Activated CD4-positive, alpha-beta T cell treated with anti-CD3 and anti-CD28 coated beads, Interleukin-2, amount 50 U/mL, for 4 hours (primary cell): Measurements from ENCODE around the gene PANX2.

Experiments
- DNase-seq, 2 experiments: peaks; one replicate each; pipeline ENCODE4 v3.0.0-alpha.2; 2020

PANX2 gene

GRCh38 chr22:50216055-50216683, 45.6 kb downstream of the PANX2 start:
- no peak for DNase-seq

GRCh38 chr22:50216684-50217520, 46.4 kb downstream of the PANX2 start:
- DNase-seq = no peak

GRCh38 chr22:50217543-50218152, 47.1 kb downstream of the PANX2 start:
- DNase-seq = no peak

GRCh38 chr22:50218153-50218995, 47.8 kb downstream of the PANX2 start:
- DNase-seq = no peak

GRCh38 chr22:50218996-50219727, 48.6 kb downstream of the PANX2 start:
- DNase-seq = no peak

GRCh38 chr22:50219800-50220602, 49.5 kb downstream of the PANX2 start:
- no peak for DNase-seq

GRCh38 chr22:50220603-50221409, 50.3 kb downstream of the PANX2 start:
- DNase-seq = no peak

GRCh38 chr22:50221410-50222300, 51.1 kb downstream of the PANX2 start:
- no peak for DNase-seq

GRCh38 chr22:50222508-50222907, 52.0 kb downstream of the PANX2 start:
- DNase-seq = no peak

GRCh38 chr22:50224071-50224470, 53.5 kb downstream of the PANX2 start:
- DNase-seq = no peak

- no peak for DNase-seq
These were observed 54.9 kb downstream of the PANX2 start for GRCh38 chr22:50225200-50225969.

GRCh38 chr22:50226063-50226874, 55.7 kb downstream of the PANX2 start:
- DNase-seq = no peak

- DNase-seq = no peak
These were observed 56.3 kb downstream of the PANX2 start for GRCh38 chr22:50226875-50227165.

GRCh38 chr22:50227579-50228215, 57.2 kb downstream of the PANX2 start:
- no peak for DNase-seq

- no peak for DNase-seq
These were observed 57.8 kb downstream of the PANX2 start for GRCh38 chr22:50228366-50228765.

GRCh38 chr22:50229370-50229769, 58.8 kb downstream of the PANX2 start:
- DNase-seq = no peak
